HFF-Myc (cell line): ENCODE measurements around the gene CCNB3.
A peak's percentile ranks its signal among the peaks of the same experiment; 100 is the strongest.

ENCODE experiments used
- DNase-seq: peaks from one replicate; pipeline ENCODE4 v3.0.0-alpha.2; 2011; ENCODE audit warnings: low read depth; ENCODE audit errors: extremely low read depth
- H3K4me3 ChIP-seq: replicated peaks from 2 replicates; pipeline ENCODE4 v1.5.1; 2011; ENCODE audit warnings: low read depth, mild to moderate bottlenecking, control low read depth, low read length
- CTCF ChIP-seq: IDR thresholded peaks from 2 replicates; pipeline ENCODE4 v1.5.1; 2012; ENCODE audit warnings: mild to moderate bottlenecking, low read depth, low read length, control low read depth; ENCODE audit errors: missing control alignments

Gene CCNB3

GRCh38 chrX:50204364-50204899 is at the start of gene CCNB3:
CCNB3 (plus strand) TSS chrX:50204765; CDS start chrX:50285164, 80,399 bp downstream.
- peak; percentile 19 for DNase-seq
- peak within 1 kb of the TSS; percentile 19; the same call in 1 of the 2 replicates for H3K4me3 ChIP-seq
- TF ChIP-seq CTCF = peak; percentile 58

DNA sequence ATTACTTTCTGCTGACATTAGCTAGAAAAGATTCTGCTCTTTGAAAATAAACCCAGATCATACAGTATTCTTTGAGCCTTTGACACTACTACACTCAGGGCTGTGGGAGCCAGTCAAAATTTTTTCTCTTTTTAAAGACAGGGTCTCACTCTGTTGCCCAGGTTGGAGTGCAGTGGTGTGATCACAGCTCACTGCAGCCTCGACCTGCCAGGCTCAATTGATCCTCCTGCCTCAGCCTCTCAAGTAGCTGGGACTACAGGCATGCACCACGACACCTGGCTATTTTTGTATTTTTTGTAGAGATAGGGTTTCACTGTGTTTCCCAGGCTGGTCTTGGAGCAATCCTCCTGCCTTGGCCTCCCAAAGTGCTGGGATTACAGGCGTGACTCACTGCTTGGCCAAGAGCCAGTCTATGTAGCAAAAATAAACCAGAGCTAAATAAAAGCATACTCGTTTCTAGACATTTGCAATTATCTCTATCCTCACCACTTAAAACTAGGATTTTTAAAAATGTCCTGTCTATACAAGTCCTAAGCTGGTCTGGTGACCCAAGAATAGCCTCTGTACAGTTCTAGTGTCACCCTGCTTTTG is 46.9 kb upstream of the CCNB3 start:
- no peak overlapping the region for H3K4me3 ChIP-seq
- DNase-seq = no peak
- TF ChIP-seq CTCF = no peak

GRCh38 chrX:50158593-50158992 is 46.0 kb upstream of the CCNB3 start:
- no peak for TF ChIP-seq CTCF
- no peak overlapping the region for H3K4me3 ChIP-seq
- no peak for DNase-seq

DNA sequence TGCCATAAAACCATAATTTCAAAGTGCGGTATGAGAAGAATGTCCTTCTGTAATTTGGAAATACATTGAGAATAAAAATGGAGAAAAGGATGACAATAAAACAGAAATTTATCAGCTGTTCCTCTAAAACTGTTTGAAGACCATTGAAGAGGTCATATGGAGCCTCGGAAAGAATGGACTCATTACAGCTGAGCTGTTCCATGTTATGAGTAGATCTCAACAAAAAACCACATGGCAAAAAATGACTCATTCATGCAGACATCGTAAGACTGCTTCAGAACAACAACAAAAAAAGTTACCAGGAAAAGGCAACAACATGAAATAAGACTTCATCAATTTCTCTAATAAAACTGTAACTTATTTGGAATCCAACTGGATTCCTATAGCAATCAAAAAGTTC is 43.4 kb upstream of the CCNB3 start:
- no peak overlapping the region for H3K4me3 ChIP-seq
- no peak for TF ChIP-seq CTCF
- DNase-seq = no peak

- TF ChIP-seq CTCF = no peak
- DNase-seq = no peak
These were observed 38.8 kb upstream of the CCNB3 start for GRCh38 chrX:50165727-50166126.

DNA sequence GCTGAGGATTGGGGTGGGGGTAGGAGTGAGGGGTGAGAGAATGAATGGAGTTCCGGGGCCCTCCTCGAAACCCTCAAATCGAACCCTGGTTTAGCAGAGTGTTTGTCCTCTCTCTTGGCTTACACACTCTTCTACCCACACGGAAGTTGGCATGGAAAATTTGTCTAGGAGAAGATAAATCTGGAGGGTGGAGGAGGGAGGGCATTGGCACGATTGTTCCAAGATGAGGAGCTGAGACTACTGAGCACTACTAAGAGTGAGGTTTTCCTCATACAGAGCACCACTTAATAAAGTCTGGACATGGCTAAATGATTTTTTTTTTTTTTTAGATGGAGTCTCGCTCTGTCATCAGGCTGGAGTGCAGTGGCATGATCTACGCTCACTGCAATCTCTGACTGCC is 37.2 kb upstream of the CCNB3 start:
- no peak for DNase-seq
- no peak overlapping the region for H3K4me3 ChIP-seq
- no peak for TF ChIP-seq CTCF

More at GRCh38 chrX:50165727-50166126, 38.8 kb upstream of the CCNB3 start:
- H3K4me3 ChIP-seq = no peak overlapping the region
